Heart left ventricle (tissue), 16 donors: Measurements from ENCODE around the gene EOMES. TPM values are rescaled to one million over a fixed set of nuclear protein-coding genes. Genes with fewer than 3 reads are reported as not detected.

Source experiments
- ATAC-seq, 4 donors: fragments of 200-7000 bp; cut with Tn5 transposase; one replicate each; pipeline ENCODE4 v1.9.1; 2020 to 2022; ENCODE audit warnings: moderate library complexity in 4 of 4, mild to moderate bottlenecking in 3 of 4, moderate number of reproducible peaks in 1 of 4
- DNase-seq, 5 donors: peaks; one replicate each; pipeline ENCODE4 v3.0.0-alpha.2; 2020
- H3K27ac ChIP-seq, 12 donors: fragments of 200-600 bp; sonication (generic) in 4 of 12; one replicate each; pipeline versions ENCODE4 v1.5.0 to v1.8.0; 2016 to 2022; ENCODE audit warnings: mild to moderate bottlenecking in 2 of 12
- H3K27me3 ChIP-seq, 9 donors: fragments of 200-600 bp; sonication (generic) in 2 of 9; one replicate each; pipeline versions ENCODE4 v1.5.1 to v1.8.0; 2016 to 2022; ENCODE audit warnings: mild to moderate bottlenecking in 3 of 9
- H3K36me3 ChIP-seq, 9 donors: fragments of 200-600 bp; sonication (generic) in 2 of 9; one replicate each; pipeline versions ENCODE4 v1.5.0 to v1.8.0; 2018 to 2022; ENCODE audit warnings: mild to moderate bottlenecking in 2 of 9
- H3K4me1 ChIP-seq, 12 donors: fragments of 200-600 bp; sonication (generic) in 4 of 12; one replicate each; pipeline versions ENCODE4 v1.5.0 to v1.8.0; 2016 to 2022; ENCODE audit warnings: mild to moderate bottlenecking in 3 of 12
- H3K4me3 ChIP-seq, 12 donors: fragments of 200-600 bp; sonication (generic) in 4 of 12; one replicate each; pipeline versions ENCODE4 v1.5.0 to v1.8.0; 2017 to 2022; ENCODE audit warnings: mild to moderate bottlenecking in 9 of 12, moderate library complexity in 4 of 12
- H3K9me3 ChIP-seq, 12 donors: fragments of 200-600 bp; sonication (generic) in 4 of 12; one replicate each; pipeline versions ENCODE4 v1.5.0 to v1.8.0; 2016 to 2022; ENCODE audit warnings: mild to moderate bottlenecking in 1 of 12
- POLR2A ChIP-seq, 2 donors: fragments of 450-650 bp; IDR thresholded peaks; one replicate each; pipeline ENCODE4 v1.6.1; 2017; ENCODE audit warnings: antibody characterized with exemption in 2 of 2, mild to moderate bottlenecking in 2 of 2, moderate library complexity in 2 of 2
- WGBS, 4 donors: extraction: QIAGEN DNeasy Blood & Tissue Kit in 2 of 4; methylation state at CpG; one replicate each; pipeline versions ENCODE4 v1.1.5 to v1.1.7; 2013 to 2018; 5-methylcytosine and 5-hydroxymethylcytosine counted together
- intact Hi-C, 10 donors: fragments of 100-400 bp; cut with DNase I; formaldehyde crosslinking; loops; one replicate each; pipeline versions ENCODE4 v1.11.1 to v1.14.2; 2022
- polyA plus RNA-seq, 2 donors: library from polyadenylated mRNA; stranded (reverse); fragments of 200-250 nt; gene quantifications; one replicate each; pipeline ENCODE4 v1.2.3, GENCODE V29; 2013
- total RNA-seq, 9 donors: library from RNA; depleted of rRNA in 2 of 9; stranded (reverse); fragments of >200 nt in 2 of 9; fragmentation: NEBNext Ultra II Directional in 3 of 9; extraction: Animal tissue kit (Norgen Biotek cat#: 25700) in 3 of 9; gene quantifications; one replicate each; pipeline versions ENCODE4 v1.1.0 to v1.2.4, GENCODE V29; 2016 to 2023
- TF ChIP-seq, protein P1 (sequence below), 12 donors: fragments of 200-600 bp; sonication (generic) in 4 of 12; IDR thresholded peaks; one replicate each; pipeline versions ENCODE4 v1.5.0 to v1.8.0; 2018 to 2022; ENCODE audit warnings: antibody characterized with exemption in 12 of 12, mild to moderate bottlenecking in 5 of 12
- donor health status: ischemic (EF 13 %, LVEDD 7.1; RV severe dilation, severe dysfunction).
- donor health status: healthy with polysubstance abuse.
- donor health status: DM: no; HTN: yes; CAD: no.
- donor health status: DM: no; HTN: no; CAD: no.
- donor health status: ischemic (EF 25% LVEDD 6.9; RV normal size, moderate dysfunction).
- donor health status: ischemic (EF 25% LVEDD 5.7; RV mildly dilated, moderate dysfunction).
- donor health status: healthy.
- donor health status: DM: yes; HTN: yes; CAD: no.
- donor health status: ischemic (EF 35%, LVEDD 5.7; RV mildly dilated, moderate dysfunction).
- donor health status: nonischemic (EF 11% LVEDD 7.7; RV severe dilation, severe dysfunction).
- donor health status: DM: yes; HTN: yes; CAD: no.
- donor health status: PGD.
- donor health status: ischemic (EF 29% LVEDD 5.4; RV normal size, mild dysfunction).
- donor health status: nonischemic (EF 23%, LVEDD 6.1; RV moderate dilation, normal function).

The EOMES gene
- total and polyA plus RNA-seq, 11 donors: 0.04 to 2.1 (median 0.13) TPM; not detected in 3

DNA sequence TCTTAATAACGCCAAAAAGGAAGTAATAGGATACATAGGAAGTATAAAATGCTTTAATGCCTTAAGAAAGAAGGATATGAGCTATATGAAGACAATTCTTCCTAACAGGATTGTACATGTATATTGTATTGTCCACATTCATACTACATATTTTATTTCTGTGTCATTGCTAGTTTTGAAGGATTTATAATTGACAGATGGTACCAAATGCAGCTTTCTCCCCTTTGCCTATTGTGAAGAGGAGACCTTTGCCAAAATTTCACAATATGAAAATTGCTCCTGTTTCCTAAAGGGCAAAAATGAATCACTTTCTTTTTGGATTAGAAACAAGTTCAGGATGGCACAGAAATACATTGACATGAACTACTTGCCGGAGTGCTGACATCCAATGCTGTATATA, 34.8 kb upstream of the EOMES start:
- Histone ChIP-seq H3K36me3 (no peaks in the 10 kb centered on the region), H3K27ac (no peak overlapping the region), H3K4me3 (no peak overlapping the region), H3K27me3 (peaks cover 0 to 5% (median 0%) of the 10 kb centered on the region in 9 donors), H3K9me3 (no peaks in the 10 kb centered on the region), H3K4me1 (no peaks in the 10 kb centered on the region)
- DNase-seq (no peak), ATAC-seq (no peak)
- TF ChIP-seq, protein P1, sequence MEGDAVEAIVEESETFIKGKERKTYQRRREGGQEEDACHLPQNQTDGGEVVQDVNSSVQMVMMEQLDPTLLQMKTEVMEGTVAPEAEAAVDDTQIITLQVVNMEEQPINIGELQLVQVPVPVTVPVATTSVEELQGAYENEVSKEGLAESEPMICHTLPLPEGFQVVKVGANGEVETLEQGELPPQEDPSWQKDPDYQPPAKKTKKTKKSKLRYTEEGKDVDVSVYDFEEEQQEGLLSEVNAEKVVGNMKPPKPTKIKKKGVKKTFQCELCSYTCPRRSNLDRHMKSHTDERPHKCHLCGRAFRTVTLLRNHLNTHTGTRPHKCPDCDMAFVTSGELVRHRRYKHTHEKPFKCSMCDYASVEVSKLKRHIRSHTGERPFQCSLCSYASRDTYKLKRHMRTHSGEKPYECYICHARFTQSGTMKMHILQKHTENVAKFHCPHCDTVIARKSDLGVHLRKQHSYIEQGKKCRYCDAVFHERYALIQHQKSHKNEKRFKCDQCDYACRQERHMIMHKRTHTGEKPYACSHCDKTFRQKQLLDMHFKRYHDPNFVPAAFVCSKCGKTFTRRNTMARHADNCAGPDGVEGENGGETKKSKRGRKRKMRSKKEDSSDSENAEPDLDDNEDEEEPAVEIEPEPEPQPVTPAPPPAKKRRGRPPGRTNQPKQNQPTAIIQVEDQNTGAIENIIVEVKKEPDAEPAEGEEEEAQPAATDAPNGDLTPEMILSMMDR (IDR thresholded peaks at IDR 0.05): no peak
- no peak for TF ChIP-seq POLR2A (IDR thresholded peaks at IDR 0.05)
- intact Hi-C loops: no loop called here
- 68 to 70% (median 69%) methylated on average over 2 of the region's 2 CpGs for WGBS, 4 donors

DNA sequence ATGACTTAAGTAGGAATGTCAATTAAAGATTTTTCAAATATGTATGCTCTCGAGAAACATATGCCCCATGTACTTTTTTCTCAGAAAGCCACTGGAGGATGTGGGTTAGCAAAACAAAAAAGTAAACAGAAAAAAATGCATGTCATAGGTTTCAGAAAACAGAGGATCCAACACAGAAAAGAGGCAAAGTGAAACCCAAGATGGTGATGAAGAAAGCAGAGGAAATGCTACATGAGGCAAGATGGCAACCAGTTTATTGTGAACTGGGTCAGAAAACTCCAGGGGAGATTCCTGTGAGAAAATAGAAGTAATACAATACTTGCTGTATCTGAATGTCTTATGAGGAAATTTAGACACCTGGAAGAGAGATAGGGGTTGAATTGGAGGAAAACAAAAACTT, 30.8 kb upstream of the EOMES start:
- H3K4me3 ChIP-seq: no peak overlapping the region
- H3K27ac ChIP-seq: no peak overlapping the region
- TF ChIP-seq, protein P1 (IDR thresholded peaks at IDR 0.05): no peak
- no peak for TF ChIP-seq POLR2A (IDR thresholded peaks at IDR 0.05)
- no peak for DNase-seq
- 83 to 94% (median 88%) methylated on average over 1 of the region's 1 CpG for WGBS, 4 donors
- no peaks in the 10 kb centered on the region for H3K36me3 ChIP-seq
- intact Hi-C loops: no loop called here
- no peaks in the 10 kb centered on the region for H3K9me3 ChIP-seq
- no peak for ATAC-seq
- H3K4me1 ChIP-seq: no peaks in the 10 kb centered on the region
- H3K27me3 ChIP-seq: peaks cover 0 to 5% (median 0%) of the 10 kb centered on the region in 9 donors

DNA sequence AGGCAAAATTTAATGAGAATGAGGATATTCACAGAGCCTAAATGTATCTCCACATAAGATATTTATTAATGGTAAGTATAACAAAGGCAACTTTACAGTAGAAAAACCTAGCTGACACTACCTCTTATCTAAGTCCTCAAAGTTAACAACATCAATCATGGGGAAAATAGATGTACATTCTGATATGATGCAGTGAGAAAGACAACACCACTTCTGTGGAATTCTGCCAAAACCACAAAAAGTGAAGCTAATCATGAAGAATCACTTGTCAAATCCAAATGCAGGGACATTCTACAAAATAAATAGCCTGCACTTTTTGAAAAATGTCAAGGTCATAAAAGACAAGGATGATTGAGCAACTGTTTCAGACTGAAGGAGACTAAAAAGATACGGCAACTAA, 27.5 kb upstream of the EOMES start:
- Histone ChIP-seq H3K27ac (no peak overlapping the region), H3K36me3 (no peaks in the 10 kb centered on the region), H3K27me3 (no peaks in the 10 kb centered on the region), H3K9me3 (no peaks in the 10 kb centered on the region), H3K4me3 (no peak overlapping the region), H3K4me1 (no peaks in the 10 kb centered on the region)
- TF ChIP-seq POLR2A (IDR thresholded peaks at IDR 0.05): no peak
- TF ChIP-seq, protein P1 (IDR thresholded peaks at IDR 0.05): no peak
- WGBS, 4 donors: 73 to 95% (median 75%) methylated on average over 1 of the region's 1 CpG
- intact Hi-C loops: no loop called here
- DNase-seq (no peak), ATAC-seq (no peak)

DNA sequence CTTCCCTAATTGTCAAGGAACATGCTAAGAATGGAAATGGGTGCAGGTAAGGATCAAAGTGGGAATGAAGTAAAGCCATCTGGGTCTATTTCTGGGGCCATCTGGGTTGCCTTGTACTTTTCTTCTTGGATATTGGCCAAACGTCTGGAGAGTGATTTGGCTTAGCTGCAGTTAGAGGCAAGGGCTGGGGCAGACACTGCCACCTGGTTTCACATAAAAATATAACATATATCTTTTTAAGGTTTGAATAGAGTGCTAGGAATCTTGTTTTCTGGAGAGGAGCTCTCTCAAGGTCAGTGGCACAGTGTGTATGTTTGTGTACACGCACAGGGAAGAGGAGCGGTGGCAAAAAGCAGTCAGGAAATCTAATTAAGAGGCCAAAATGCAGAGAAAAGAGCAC, 24.7 kb upstream of the EOMES start:
- Histone ChIP-seq H3K9me3 (no peaks in the 10 kb centered on the region), H3K36me3 (no peaks in the 10 kb centered on the region), H3K4me3 (no peak overlapping the region), H3K27ac (no peak overlapping the region), H3K27me3 (peaks cover 0 to 4% (median 0%) of the 10 kb centered on the region in 9 donors), H3K4me1 (no peaks in the 10 kb centered on the region)
- ATAC-seq (no peak), DNase-seq (no peak)
- intact Hi-C loops: no loop called here
- TF ChIP-seq, protein P1 (IDR thresholded peaks at IDR 0.05): no peak
- TF ChIP-seq POLR2A (IDR thresholded peaks at IDR 0.05): no peak
- 69 to 77% (median 69%) methylated on average over 3 of the region's 3 CpGs for WGBS, 4 donors
